Natural killer cell (primary cell): ENCODE data around the gene SLC35B2. TPM values are rescaled to one million over a fixed set of nuclear protein-coding genes. Genes with fewer than 3 reads are reported as not detected.

Experiments used
- ATAC-seq, 3 donors: fragments of 150-1000 bp in 2 of 3; fragments of 200-7000 bp in 1 of 3; cut with Tn5 transposase; 1 replicate in 1 of 3; 2 replicates in 2 of 3; pipeline ENCODE4 v1.10.0; 2021; ENCODE audit warnings: mild to moderate bottlenecking in 2 of 3, moderate library complexity in 2 of 3
- DNase-seq, 2 donors: peaks; one replicate each; pipeline versions ENCODE4 v3.0.0 to v3.0.0-alpha.2; 2013 to 2021; ENCODE audit warnings: mixed read lengths in 1 of 2
- H3K27ac ChIP-seq: one replicate; pipeline ENCODE4 v1.5.1; 2013; ENCODE audit warnings: mild to moderate bottlenecking, low read length
- H3K27me3 ChIP-seq: one replicate; pipeline ENCODE4 v1.6.1; 2013; ENCODE audit warnings: low read length; ENCODE audit not compliant: control insufficient read depth, insufficient read depth
- H3K36me3 ChIP-seq: one replicate; pipeline ENCODE4 v1.6.1; 2013; ENCODE audit warnings: low read length; ENCODE audit not compliant: control insufficient read depth, insufficient read depth
- H3K4me1 ChIP-seq: one replicate; pipeline ENCODE4 v1.6.1; 2013; ENCODE audit warnings: low read length; ENCODE audit not compliant: control insufficient read depth, insufficient read depth
- H3K4me3 ChIP-seq: one replicate; pipeline ENCODE4 v1.5.1; 2013; ENCODE audit warnings: low read length
- H3K9me3 ChIP-seq: one replicate; pipeline ENCODE4 v1.6.1; 2013; ENCODE audit warnings: low read length; ENCODE audit not compliant: control insufficient read depth, insufficient read depth
- H3K27ac Mint-ChIP-seq, 2 donors: one replicate each; pipeline ENCODE4 v1.8.0; 2022; ENCODE audit warnings: mild to moderate bottlenecking in 2 of 2, mixed read lengths in 2 of 2, moderate library complexity in 1 of 2
- H3K27me3 Mint-ChIP-seq, 2 donors: one replicate each; pipeline ENCODE4 v1.8.0; 2022; ENCODE audit warnings: low read depth in 2 of 2, mixed read lengths in 2 of 2
- H3K36me3 Mint-ChIP-seq: one replicate; pipeline ENCODE4 v1.8.0; 2022; ENCODE audit warnings: mixed read lengths
- H3K4me1 Mint-ChIP-seq, 2 donors: one replicate each; pipeline ENCODE4 v1.8.0; 2022; ENCODE audit warnings: mixed read lengths in 2 of 2
- H3K4me3 Mint-ChIP-seq: one replicate; pipeline ENCODE4 v1.8.0; 2022; ENCODE audit warnings: mild to moderate bottlenecking, moderate library complexity, mixed read lengths
- H3K9me3 Mint-ChIP-seq, 2 donors: one replicate each; pipeline ENCODE4 v1.8.0; 2022; ENCODE audit warnings: mixed read lengths in 2 of 2
- CTCF ChIP-seq: fragments of 200-600 bp; IDR thresholded peaks from one replicate; pipeline ENCODE4 v1.8.0; 2022; ENCODE audit warnings: antibody characterized with exemption
- WGBS: methylation state at CpG from one replicate; pipeline ENCODE4 v1.1.7; 2013; ENCODE audit warnings: missing lambda C conversion rate; ENCODE audit not compliant: insufficient coverage; 5-methylcytosine and 5-hydroxymethylcytosine counted together
- intact Hi-C: fragments of 100-400 bp; cut with micrococcal nuclease; formaldehyde crosslinking; loops from one replicate; pipeline ENCODE4 v1.14.2; 2022
- total RNA-seq, 4 donors: library from RNA; stranded (reverse); fragments of 120-200 nt in 1 of 4; gene quantifications; one replicate each; pipeline versions ENCODE4 v1.2.3 to v1.2.4, GENCODE V29; 2013 to 2022

SLC35B2 gene
- total RNA-seq, 3 donors from 2014 or later (not counting 1 experiment from before 2014, with no cell fraction given) = 20.9 to 27.7 (median 26.8) TPM

- no peaks in the 10 kb centered on the region for H3K9me3 Mint-ChIP-seq
- ATAC-seq (no peak), DNase-seq (no peak)
- Histone ChIP-seq H3K36me3 (no peaks in the 10 kb centered on the region), H3K27me3 (no peaks in the 10 kb centered on the region), H3K4me1 (peaks cover 19% of the 10 kb centered on the region), H3K4me3 (no peak overlapping the region), H3K27ac (no peak overlapping the region), H3K9me3 (no peaks in the 10 kb centered on the region)
- 87% methylated on average over 15 of the region's 15 CpGs for WGBS
- H3K27ac Mint-ChIP-seq = no peak overlapping the region
- intact Hi-C loops = no loop called here
- no peak overlapping the region for H3K4me3 Mint-ChIP-seq
- no peaks in the 10 kb centered on the region for H3K36me3 Mint-ChIP-seq
- peaks cover 16 to 23% of the 10 kb centered on the region in 2 donors for H3K4me1 Mint-ChIP-seq
- TF ChIP-seq CTCF = no peak
- H3K27me3 Mint-ChIP-seq = no peaks in the 10 kb centered on the region
Observed at GRCh38 chr6:44226368-44227147, 30.8 kb downstream of the SLC35B2 start.

GRCh38 chr6:44225579-44226325, 31.6 kb downstream of the SLC35B2 start:
- no peaks in the 10 kb centered on the region for H3K36me3 ChIP-seq
- H3K4me1 Mint-ChIP-seq = peaks cover 16 to 29% of the 10 kb centered on the region in 2 donors
- TF ChIP-seq CTCF = no peak
- no peak for ATAC-seq
- no peaks in the 10 kb centered on the region for H3K36me3 Mint-ChIP-seq
- peaks cover 19% of the 10 kb centered on the region for H3K4me1 ChIP-seq
- H3K4me3 ChIP-seq = no peak overlapping the region
- 81% methylated on average over 8 of the region's 8 CpGs for WGBS
- H3K9me3 ChIP-seq = no peaks in the 10 kb centered on the region
- H3K27me3 Mint-ChIP-seq = no peaks in the 10 kb centered on the region
- no peak overlapping the region for H3K4me3 Mint-ChIP-seq
- intact Hi-C loops = no loop called here
- H3K27ac ChIP-seq = no peak overlapping the region
- DNase-seq = no peak
- H3K27me3 ChIP-seq = no peaks in the 10 kb centered on the region
- no peak overlapping the region for H3K27ac Mint-ChIP-seq
- no peaks in the 10 kb centered on the region for H3K9me3 Mint-ChIP-seq

- Mint-ChIP-seq H3K9me3 (no peaks in the 10 kb centered on the region), H3K4me1 (peaks cover 16 to 29% of the 10 kb centered on the region in 2 donors), H3K27ac (no peak overlapping the region), H3K4me3 (peak overlapping the region; percentile 13), H3K27me3 (no peaks in the 10 kb centered on the region), H3K36me3 (no peaks in the 10 kb centered on the region)
- Histone ChIP-seq H3K9me3 (no peaks in the 10 kb centered on the region), H3K27me3 (no peaks in the 10 kb centered on the region), H3K4me3 (no peak overlapping the region), H3K27ac (no peak overlapping the region), H3K36me3 (no peaks in the 10 kb centered on the region), H3K4me1 (peaks cover 20% of the 10 kb centered on the region)
- ATAC-seq (no peak), DNase-seq (no peak)
- no peak for TF ChIP-seq CTCF
- intact Hi-C loops = loop anchor here (5.0 kb wide), 1 partner anchor 53 kb away; no protein-coding TSS in a partner anchor
- 100% methylated on average over 2 of the region's 4 CpGs for WGBS
Observed at GRCh38 chr6:44224965-44225305, 32.4 kb downstream of the SLC35B2 start.
